GM20431 (cell line): Measurements from ENCODE around the gene GOLGB1.
"Not testable (repeated sequence)": the region's sequence is repeated elsewhere in the genome, so short reads cannot be mapped to it uniquely, and the experiment has no call there.

Source experiments
- in situ Hi-C: fragments of 300-500 bp; cut with MseI, MboI; formaldehyde crosslinking; loops from one replicate; pipeline ENCODE4 v1.15.0; 2020; ENCODE audit warnings: low sequenced_read_pairs; ENCODE audit not compliant: unreplicated experiment

The GOLGB1 gene

GRCh38 chr3:121743106-121743505 is 6.4 kb downstream of the GOLGB1 start:
- in situ Hi-C loops = not testable (repeated sequence)

GRCh38 chr3:121740896-121741295 is 8.6 kb downstream of the GOLGB1 start:
- in situ Hi-C loops = no loop called here

GRCh38 chr3:121739902-121740301 is 9.6 kb downstream of the GOLGB1 start:
- in situ Hi-C loops = no loop called here

GRCh38 chr3:121737644-121738043 is 11.9 kb downstream of the GOLGB1 start:
- in situ Hi-C loops = no loop called here

GRCh38 chr3:121736112-121736511 is 13.4 kb downstream of the GOLGB1 start:
- in situ Hi-C loops = no loop called here

- in situ Hi-C loops = no loop called here
Observed at GRCh38 chr3:121735047-121735696, 14.4 kb downstream of the GOLGB1 start.

- in situ Hi-C loops = no loop called here
Observed at GRCh38 chr3:121730940-121731687, 18.4 kb downstream of the GOLGB1 start.

- in situ Hi-C loops = no loop called here
Observed at GRCh38 chr3:121724130-121724529, 25.4 kb downstream of the GOLGB1 start.

GRCh38 chr3:121723485-121723884 is 26.1 kb downstream of the GOLGB1 start:
- in situ Hi-C loops = no loop called here

GRCh38 chr3:121722411-121722810 is 27.1 kb downstream of the GOLGB1 start:
- in situ Hi-C loops = no loop called here

- in situ Hi-C loops = no loop called here
Observed at GRCh38 chr3:121720163-121720562, 29.4 kb downstream of the GOLGB1 start.

- in situ Hi-C loops = no loop called here
Observed at GRCh38 chr3:121719423-121719822, 30.1 kb downstream of the GOLGB1 start.

- in situ Hi-C loops = no loop called here
Observed at GRCh38 chr3:121718205-121718846, 31.2 kb downstream of the GOLGB1 start.

- in situ Hi-C loops = no loop called here
Observed at GRCh38 chr3:121710347-121710746, 39.2 kb downstream of the GOLGB1 start.

GRCh38 chr3:121707531-121708273 is 41.8 kb downstream of the GOLGB1 start:
- in situ Hi-C loops = no loop called here

GRCh38 chr3:121705541-121705940 is 44.0 kb downstream of the GOLGB1 start:
- in situ Hi-C loops = no loop called here

- in situ Hi-C loops = no loop called here
Observed at GRCh38 chr3:121703973-121704372, 45.6 kb downstream of the GOLGB1 start.

- in situ Hi-C loops = no loop called here
Observed at GRCh38 chr3:121698901-121699300, 50.6 kb downstream of the GOLGB1 start.

- in situ Hi-C loops = no loop called here
Observed at GRCh38 chr3:121698476-121698875, 51.1 kb downstream of the GOLGB1 start.

GRCh38 chr3:121696186-121696585 is 53.4 kb downstream of the GOLGB1 start:
- in situ Hi-C loops = no loop called here
